AG04450 (cell line): ENCODE data around the gene DNAJC21. TPM values are rescaled to one million over a fixed set of nuclear protein-coding genes. Genes with fewer than 3 reads are reported as not detected.

ENCODE experiments used
- CTCF ChIA-PET: fragments of 300-600, 350-600 bp; formaldehyde crosslinking; extraction: SDS; loops from one replicate; lab custom pipeline; 2022; ENCODE audit warnings: antibody characterized with exemption, inconsistent platforms; lab: Charles Lee
- POLR2A ChIA-PET: fragments of 350-600 bp; formaldehyde crosslinking; extraction: SDS; loops from one replicate; lab custom pipeline; 2021; ENCODE audit warnings: antibody characterized with exemption, inconsistent platforms; lab: Yijun Ruan, JAX
- DNase-seq: peaks from one replicate; pipeline ENCODE4 v3.0.0-alpha.2; 2011; ENCODE audit warnings: low read depth, low spot score
- H3K27ac ChIP-seq: one replicate; pipeline ENCODE4 v1.5.1; 2012; ENCODE audit warnings: low read depth, low read length, control low read depth
- H3K27me3 ChIP-seq: one replicate; pipeline ENCODE4 v1.6.0; 2012; ENCODE audit warnings: low read length; ENCODE audit not compliant: control insufficient read depth, insufficient read depth
- H3K4me3 ChIP-seq: 2 replicates; pipeline ENCODE4 v1.5.1; 2011; ENCODE audit warnings: mild to moderate bottlenecking, low read depth, low read length, control low read depth
- H3K9me3 ChIP-seq: 2 replicates; pipeline ENCODE4 v1.5.1; 2012; ENCODE audit warnings: low read length; ENCODE audit not compliant: control insufficient read depth, insufficient read depth
- CTCF ChIP-seq: IDR thresholded peaks from 2 replicates; pipeline ENCODE4 v1.5.1; 2011; ENCODE audit warnings: low read depth, low read length, control low read depth, inconsistent platforms
- polyA plus RNA-seq: library from polyadenylated mRNA; depleted of rRNA; stranded (reverse); fragments of >200 nt; gene quantifications from 2 replicates; pipeline ENCODE4 v1.2.3, GENCODE V29; 2011

DNAJC21 gene
- polyA plus RNA-seq, 1 experiment: 40.7 TPM

- H3K4me3 ChIP-seq: no peak overlapping the region
- no peaks in the 10 kb centered on the region for H3K9me3 ChIP-seq
- H3K27ac ChIP-seq: no peak overlapping the region
- no peak for DNase-seq
- POLR2A ChIA-PET: no interaction called here
- CTCF ChIA-PET: no interaction called here
- no peak for TF ChIP-seq CTCF
- H3K27me3 ChIP-seq: no peaks in the 10 kb centered on the region
These were observed 14.7 kb downstream of the DNAJC21 start for GRCh38 chr5:34944044-34944443.

DNA sequence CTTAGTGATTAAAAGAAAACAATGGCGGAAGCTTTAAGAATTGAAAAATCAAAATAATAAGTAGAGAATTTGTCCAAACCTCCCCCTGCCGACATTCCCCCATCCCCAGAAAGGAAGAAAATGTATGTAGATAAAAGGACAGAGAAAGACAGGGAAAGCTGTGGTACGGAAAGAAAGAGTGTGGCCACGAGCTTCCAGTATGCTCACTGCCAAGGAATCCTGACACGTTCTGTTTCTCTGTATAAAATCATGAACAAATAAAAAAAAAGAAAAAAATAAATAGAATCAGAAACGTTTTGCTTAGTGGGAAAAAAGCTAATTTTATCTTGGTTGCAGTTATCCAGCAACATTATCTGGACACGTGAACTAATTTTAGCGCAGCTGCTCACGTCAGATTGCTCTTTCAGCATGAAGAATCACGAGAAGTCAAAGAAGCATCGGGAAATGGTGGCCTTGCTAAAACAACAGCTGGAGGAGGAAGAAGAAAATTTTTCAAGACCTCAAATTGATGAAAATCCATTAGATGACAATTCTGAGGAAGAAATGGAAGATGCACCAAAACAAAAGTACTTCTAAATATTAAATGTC lies 15.2 kb downstream of the DNAJC21 start:
- CTCF ChIA-PET: no interaction called here
- Histone ChIP-seq H3K27ac (no peak overlapping the region), H3K4me3 (no peak overlapping the region), H3K27me3 (no peaks in the 10 kb centered on the region), H3K9me3 (no peaks in the 10 kb centered on the region)
- POLR2A ChIA-PET: no interaction called here
- no peak for DNase-seq
- no peak for TF ChIP-seq CTCF

- Histone ChIP-seq H3K27ac (no peak overlapping the region), H3K27me3 (no peaks in the 10 kb centered on the region), H3K9me3 (no peaks in the 10 kb centered on the region), H3K4me3 (no peak overlapping the region)
- ChIA-PET POLR2A (interaction anchor here (0.5 kb wide), 1 partner anchor 39 kb away, joined by 3 read pairs; no protein-coding TSS in a partner anchor), CTCF (interaction anchor here (1.5 to 7.6 kb wide), 4 partner anchors 9 to 969 kb away, joined by 5 to 76 read pairs (median 8); no protein-coding TSS in a partner anchor)
- TF ChIP-seq CTCF: no peak
- no peak for DNase-seq
These were observed 28.0 kb downstream of the DNAJC21 start for GRCh38 chr5:34957321-34957720.

DNA sequence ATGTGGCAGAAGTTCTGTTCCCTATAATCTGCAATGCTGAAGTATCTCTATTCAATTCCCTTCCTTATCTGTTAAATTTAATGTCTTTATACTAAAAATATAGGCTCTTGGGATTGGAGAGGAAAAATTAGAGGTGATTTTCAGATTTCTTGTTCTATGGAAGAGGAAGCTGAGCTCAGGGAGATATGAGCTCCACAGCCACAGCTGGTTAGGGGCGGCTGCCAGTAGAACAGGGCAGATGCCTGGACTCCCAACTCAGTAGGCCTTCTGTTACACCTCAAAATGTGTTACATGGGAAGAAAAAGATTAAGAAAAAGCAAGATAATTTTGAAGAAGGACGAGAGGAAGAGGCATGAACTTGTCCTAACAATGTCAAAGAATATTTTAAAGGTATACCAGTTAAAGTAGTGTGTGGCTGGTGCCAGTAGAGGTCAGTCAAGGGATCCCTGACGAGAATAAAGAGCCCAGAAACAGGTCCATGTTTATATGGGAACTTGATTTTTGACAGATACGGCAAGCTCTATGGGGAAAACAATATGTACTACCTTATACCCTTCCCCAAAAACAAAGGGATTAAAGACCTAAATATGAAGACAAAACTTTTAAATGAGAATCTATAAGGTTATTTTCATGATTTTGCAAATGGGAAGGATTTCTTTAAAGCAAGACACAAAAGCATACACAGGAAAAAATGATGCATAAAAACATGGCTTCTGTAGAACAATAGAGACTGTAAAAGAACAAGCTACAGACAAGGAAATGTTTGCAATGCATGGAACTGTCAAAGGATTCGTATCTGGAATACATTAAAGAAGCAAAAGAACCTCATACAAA lies 28.7 kb downstream of the DNAJC21 start:
- no peak for DNase-seq
- Histone ChIP-seq H3K27ac (no peak overlapping the region), H3K4me3 (no peak overlapping the region), H3K9me3 (no peaks in the 10 kb centered on the region), H3K27me3 (no peaks in the 10 kb centered on the region)
- TF ChIP-seq CTCF: peak; percentile 73
- CTCF ChIA-PET: interaction anchor here (0.5 to 7.6 kb wide), 14 partner anchors 8 to 1132 kb away, joined by 3 to 76 read pairs (median 6); no protein-coding TSS in a partner anchor
- POLR2A ChIA-PET: no interaction called here

DNA sequence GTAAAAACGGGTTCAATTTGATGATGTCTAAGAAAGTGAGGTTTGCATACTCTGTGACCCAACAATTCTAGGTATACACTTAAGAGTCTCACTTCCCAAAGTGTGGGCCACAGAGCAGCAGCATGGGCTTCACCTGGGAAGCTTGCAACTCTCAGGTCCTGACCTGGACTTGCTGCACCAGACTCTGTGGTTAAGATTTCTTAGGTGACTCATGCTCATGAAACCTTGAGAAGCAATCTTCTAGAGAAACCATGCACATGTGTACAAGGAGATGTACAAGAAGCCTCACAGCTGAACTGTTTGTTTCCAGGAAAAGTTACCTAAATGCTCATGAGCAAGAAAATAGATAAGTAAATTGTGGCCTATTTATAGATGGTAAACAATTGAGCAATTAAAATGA lies 30.0 kb downstream of the DNAJC21 start:
- Histone ChIP-seq H3K27me3 (no peaks in the 10 kb centered on the region), H3K27ac (no peak overlapping the region), H3K9me3 (no peaks in the 10 kb centered on the region), H3K4me3 (no peak overlapping the region)
- TF ChIP-seq CTCF: no peak
- DNase-seq: peak; percentile 34
- POLR2A ChIA-PET: no interaction called here
- CTCF ChIA-PET: interaction anchor here (1.1 to 7.6 kb wide), 6 partner anchors 11 to 1131 kb away, joined by 3 to 76 read pairs (median 5); no protein-coding TSS in a partner anchor
